BLaER1 (cell line): Measurements from ENCODE around the gene MTFR1L.
A peak's percentile ranks its signal among the peaks of the same experiment; 100 is the strongest.

Source experiments
- H3K27ac ChIP-seq: shearing (Covaris generic); formaldehyde crosslinking; 2 replicates; pipeline ENCODE4 v1.8.1; 2022
- H3K27me3 ChIP-seq: shearing (Covaris generic); formaldehyde crosslinking; 2 replicates; pipeline ENCODE4 v1.8.1; 2022
- H3K36me3 ChIP-seq: shearing (Covaris generic); formaldehyde crosslinking; 2 replicates; pipeline ENCODE4 v1.8.1; 2022
- H3K4me1 ChIP-seq: shearing (Covaris generic); formaldehyde crosslinking; 2 replicates; pipeline ENCODE4 v1.8.1; 2022
- H3K4me2 ChIP-seq: shearing (Covaris generic); formaldehyde crosslinking; 2 replicates; pipeline ENCODE4 v1.8.1; 2022
- H3K4me3 ChIP-seq: shearing (Covaris generic); formaldehyde crosslinking; 2 replicates; pipeline ENCODE4 v1.8.1; 2022
- H3K9ac ChIP-seq: shearing (Covaris generic); formaldehyde crosslinking; 2 replicates; pipeline ENCODE4 v1.8.1; 2022
- H3K9me3 ChIP-seq: shearing (Covaris generic); formaldehyde crosslinking; 2 replicates; pipeline ENCODE4 v1.8.1; 2022
- H4K20me1 ChIP-seq: shearing (Covaris generic); formaldehyde crosslinking; 2 replicates; pipeline ENCODE4 v1.8.1; 2022
- Cebpa-rat ChIP-seq: shearing (Covaris generic); IDR thresholded peaks from 2 replicates; pipeline ENCODE4 v1.8.1; 2022

MTFR1L gene

DNA sequence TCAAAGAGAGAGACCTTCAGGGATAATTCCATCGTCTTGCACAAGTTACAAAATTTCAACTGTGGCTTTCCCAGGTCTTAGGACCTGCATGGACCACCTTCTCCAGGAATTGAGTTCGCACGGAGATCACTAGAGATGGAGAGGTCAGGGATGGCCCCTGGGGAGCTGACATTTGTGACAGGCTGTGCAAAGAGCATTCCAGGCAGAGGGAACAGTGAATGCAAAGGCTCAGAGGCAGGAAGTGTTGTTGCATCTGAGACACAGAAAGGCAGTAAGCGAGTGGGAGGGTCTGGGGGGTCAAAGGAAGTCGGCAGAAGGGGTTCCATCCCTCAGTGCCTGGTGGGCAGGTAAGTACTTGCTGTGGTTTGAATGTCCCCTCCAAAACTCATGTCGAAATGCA, 29.3 kb upstream of the MTFR1L start:
- no peaks in the 10 kb centered on the region for H3K9me3 ChIP-seq
- no peak overlapping the region for H3K4me3 ChIP-seq
- H4K20me1 ChIP-seq = no peaks in the 10 kb centered on the region
- H3K27ac ChIP-seq = no peak overlapping the region
- H3K36me3 ChIP-seq = no peaks in the 10 kb centered on the region
- peaks cover 38% of the 10 kb centered on the region for H3K4me1 ChIP-seq
- no peaks in the 10 kb centered on the region for H3K27me3 ChIP-seq
- TF ChIP-seq Cebpa-rat = no peak
- H3K4me2 ChIP-seq = no peak overlapping the region
- no peak overlapping the region for H3K9ac ChIP-seq

DNA sequence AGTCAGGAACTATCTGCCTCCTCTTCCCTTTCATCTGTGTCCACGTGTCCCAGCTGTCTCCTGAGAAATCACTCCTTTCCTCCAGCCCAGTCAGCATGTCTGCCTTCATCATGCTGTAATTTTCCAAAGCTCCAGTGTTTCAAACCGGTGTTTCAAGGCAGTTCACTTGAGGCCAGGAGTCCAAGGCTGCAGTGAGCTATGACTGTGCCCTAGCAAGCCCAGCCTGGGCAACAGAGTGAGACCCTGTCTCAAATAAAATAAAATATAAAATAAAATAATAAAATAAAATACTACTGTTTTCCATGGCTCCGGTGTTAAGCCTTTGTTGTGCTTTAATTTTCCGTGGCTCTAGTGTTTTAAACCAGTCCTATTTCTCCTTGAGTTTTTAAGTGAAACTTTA, 27.6 kb upstream of the MTFR1L start:
- Histone ChIP-seq H3K27me3 (no peaks in the 10 kb centered on the region), H4K20me1 (no peaks in the 10 kb centered on the region), H3K36me3 (no peaks in the 10 kb centered on the region), H3K4me2 (no peak overlapping the region), H3K9me3 (no peaks in the 10 kb centered on the region), H3K4me3 (no peak overlapping the region), H3K27ac (no peak overlapping the region), H3K4me1 (peaks cover 40% of the 10 kb centered on the region), H3K9ac (no peak overlapping the region)
- no peak for TF ChIP-seq Cebpa-rat

DNA sequence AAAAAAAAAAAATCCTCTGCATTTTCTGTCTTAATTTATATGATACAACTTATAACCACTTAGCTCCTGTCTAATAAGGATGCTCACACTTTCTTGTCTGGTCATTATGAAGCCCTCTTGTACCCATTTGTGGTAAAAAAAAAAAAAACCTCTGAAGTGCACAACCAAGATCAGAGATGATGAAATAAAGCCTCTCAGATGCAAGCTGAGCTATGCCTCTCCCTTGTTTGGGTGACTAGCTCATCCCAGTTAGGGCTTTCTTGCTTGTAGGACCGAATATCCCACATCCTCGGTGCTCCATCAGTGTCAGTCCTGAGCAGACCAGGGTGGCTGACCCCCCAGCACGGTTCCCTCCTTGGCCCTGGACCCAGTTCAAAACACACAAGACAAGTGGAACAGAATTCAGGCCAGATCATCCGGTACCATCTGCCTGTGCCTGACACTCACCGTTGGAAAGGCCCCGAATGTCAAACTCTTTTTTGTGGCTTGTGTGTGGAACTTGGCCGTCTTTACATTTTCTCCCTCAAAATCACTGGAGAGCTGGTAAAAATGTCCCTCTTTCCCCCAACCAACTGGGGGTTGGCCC, 26.1 kb upstream of the MTFR1L start:
- no peak overlapping the region for H3K9ac ChIP-seq
- no peaks in the 10 kb centered on the region for H3K9me3 ChIP-seq
- TF ChIP-seq Cebpa-rat = no peak
- H3K27ac ChIP-seq = no peak overlapping the region
- no peaks in the 10 kb centered on the region for H3K27me3 ChIP-seq
- no peaks in the 10 kb centered on the region for H3K36me3 ChIP-seq
- no peak overlapping the region for H3K4me3 ChIP-seq
- H3K4me1 ChIP-seq = peaks cover 39% of the 10 kb centered on the region
- peak overlapping the region; percentile 17 for H3K4me2 ChIP-seq
- H4K20me1 ChIP-seq = no peaks in the 10 kb centered on the region

GRCh38 chr1:25794325-25794724, 25.4 kb upstream of the MTFR1L start:
- Histone ChIP-seq H3K9me3 (no peaks in the 10 kb centered on the region), H4K20me1 (no peaks in the 10 kb centered on the region), H3K4me3 (no peak overlapping the region), H3K4me2 (peak overlapping the region; percentile 17), H3K4me1 (peaks cover 45% of the 10 kb centered on the region), H3K27ac (no peak overlapping the region), H3K27me3 (no peaks in the 10 kb centered on the region), H3K36me3 (no peaks in the 10 kb centered on the region), H3K9ac (no peak overlapping the region)
- TF ChIP-seq Cebpa-rat = no peak

- Histone ChIP-seq H3K27ac (no peak overlapping the region), H3K4me2 (no peak overlapping the region), H3K36me3 (no peaks in the 10 kb centered on the region), H3K9me3 (no peaks in the 10 kb centered on the region), H3K9ac (no peak overlapping the region), H4K20me1 (no peaks in the 10 kb centered on the region), H3K4me1 (peaks cover 51% of the 10 kb centered on the region), H3K27me3 (no peaks in the 10 kb centered on the region), H3K4me3 (no peak overlapping the region)
- no peak for TF ChIP-seq Cebpa-rat
Measured at GRCh38 chr1:25795211-25795610, 24.5 kb upstream of the MTFR1L start.

DNA sequence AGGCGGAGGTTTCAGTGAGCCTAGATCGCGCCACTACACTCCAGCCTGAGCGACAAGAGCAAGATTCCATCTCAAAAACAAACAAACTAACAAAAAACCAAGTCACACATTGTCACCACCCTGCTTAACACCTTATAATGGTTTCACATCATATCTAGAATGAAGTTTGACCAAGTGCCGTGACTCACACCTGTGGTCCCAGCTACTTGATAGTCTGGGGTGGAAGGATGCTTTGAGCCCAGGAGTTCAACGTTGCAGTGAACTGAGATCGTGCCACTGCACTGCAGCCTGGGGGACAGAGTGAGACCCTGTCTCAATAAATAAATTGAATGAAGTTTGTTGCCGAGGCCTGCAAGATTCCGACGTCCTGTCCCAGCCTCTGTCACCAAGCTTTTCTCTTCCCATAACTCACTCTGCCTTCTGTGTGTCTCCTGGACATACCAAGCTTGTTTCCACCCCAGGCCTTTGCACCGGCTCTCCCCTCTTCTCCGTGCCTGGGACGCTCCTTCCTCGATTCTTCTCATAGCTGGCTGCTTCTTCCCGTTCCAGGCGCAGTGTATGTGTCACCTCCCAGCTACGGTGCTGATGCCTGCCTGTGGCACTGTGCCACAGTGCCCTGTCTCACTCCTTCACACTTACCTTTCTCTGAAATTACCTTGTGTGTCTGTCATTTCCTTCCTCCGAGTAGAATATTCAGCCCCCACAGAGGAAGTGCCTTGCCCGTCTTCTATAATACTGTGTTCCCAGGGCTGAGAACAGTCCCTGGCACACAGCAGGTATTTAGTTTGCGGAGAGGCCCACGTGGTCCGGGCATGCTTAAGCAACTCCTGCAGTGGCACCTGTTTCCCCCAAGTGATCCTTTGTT, 23.6 kb upstream of the MTFR1L start:
- H4K20me1 ChIP-seq = no peaks in the 10 kb centered on the region
- TF ChIP-seq Cebpa-rat = no peak
- no peak overlapping the region for H3K4me3 ChIP-seq
- H3K4me2 ChIP-seq = peak overlapping the region; percentile 56
- H3K27ac ChIP-seq = peak overlapping the region; percentile 8; the same call in 1 of the 2 replicates
- no peaks in the 10 kb centered on the region for H3K27me3 ChIP-seq
- H3K4me1 ChIP-seq = peaks cover 58% of the 10 kb centered on the region
- no peaks in the 10 kb centered on the region for H3K36me3 ChIP-seq
- 0 out of 2 replicates have a peak overlapping the region, but pooled peaks have one; percentile 0 for H3K9ac ChIP-seq
- H3K9me3 ChIP-seq = no peaks in the 10 kb centered on the region

DNA sequence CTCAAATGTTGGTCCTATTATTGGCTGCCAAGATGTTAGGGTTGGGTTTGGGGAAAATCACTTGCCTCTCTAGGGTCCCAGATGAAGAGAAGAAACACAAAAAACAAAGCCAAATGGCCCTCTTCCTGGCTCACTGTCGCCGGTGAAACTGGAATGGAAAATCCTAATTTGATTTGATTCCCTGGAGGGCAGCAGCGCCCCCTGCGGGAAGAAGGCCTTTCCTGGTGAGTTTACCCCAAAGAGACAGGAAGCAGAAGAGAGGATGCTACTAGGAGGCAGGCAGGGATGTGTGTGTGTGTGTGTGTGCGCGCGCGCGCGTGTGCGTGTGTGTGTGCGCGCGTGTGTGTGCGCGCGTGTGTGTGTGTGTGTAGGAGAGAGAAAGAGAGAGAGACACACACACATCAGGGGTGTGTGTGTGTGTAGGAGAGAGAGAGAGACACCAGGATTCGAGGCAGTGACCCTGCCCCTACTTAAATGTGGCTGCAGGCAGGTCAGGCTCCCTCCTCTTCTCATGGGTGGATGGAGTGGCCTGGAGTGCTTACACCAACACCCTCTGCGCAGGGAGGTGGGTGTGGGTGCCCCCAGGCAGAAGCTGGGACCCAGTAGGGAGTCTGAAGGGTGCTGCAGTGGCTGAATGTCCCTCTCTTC, 22.8 kb upstream of the MTFR1L start:
- peak overlapping the region; percentile 56 for H3K4me2 ChIP-seq
- H3K9ac ChIP-seq = 0 out of 2 replicates have a peak overlapping the region, but pooled peaks have one; percentile 0
- peak overlapping the region; percentile 42; the same call in 1 of the 2 replicates for H3K27ac ChIP-seq

DNA sequence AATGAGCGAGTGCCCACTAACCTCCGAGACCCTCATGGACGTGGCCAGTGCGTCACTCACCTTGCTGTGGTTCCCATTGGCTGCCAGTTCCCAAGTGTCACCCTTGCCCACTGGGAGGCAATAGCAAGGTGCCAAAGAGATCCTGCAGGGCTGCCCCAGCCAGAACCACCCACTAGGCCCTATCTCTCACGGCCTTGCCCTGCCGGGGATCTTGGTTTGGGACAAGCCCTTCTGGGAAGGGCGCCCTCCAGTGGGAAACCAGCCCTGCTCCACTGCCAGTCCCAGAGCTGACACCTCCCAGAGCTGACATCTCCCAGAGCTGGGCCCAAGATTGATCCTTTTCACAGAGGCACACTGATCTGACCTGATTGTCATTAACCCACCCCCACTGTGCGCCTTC, 21.8 kb upstream of the MTFR1L start:
- no peak overlapping the region for H3K9ac ChIP-seq
- TF ChIP-seq Cebpa-rat = no peak
- peaks cover 75% of the 10 kb centered on the region for H3K4me1 ChIP-seq
- no peaks in the 10 kb centered on the region for H3K36me3 ChIP-seq
- H3K4me2 ChIP-seq = no peak overlapping the region; the same call in 1 of the 2 replicates
- H3K4me3 ChIP-seq = no peak overlapping the region
- no peaks in the 10 kb centered on the region for H3K27me3 ChIP-seq
- peaks cover 5% of the 10 kb centered on the region; the same call in 1 of the 2 replicates for H4K20me1 ChIP-seq
- no peaks in the 10 kb centered on the region for H3K9me3 ChIP-seq
- H3K27ac ChIP-seq = no peak overlapping the region

More for the DNA sequence above, 22.8 kb upstream of the MTFR1L start:
- no peaks in the 10 kb centered on the region for H3K9me3 ChIP-seq
- peaks cover 65% of the 10 kb centered on the region for H3K4me1 ChIP-seq
- no peaks in the 10 kb centered on the region for H4K20me1 ChIP-seq
- H3K36me3 ChIP-seq = no peaks in the 10 kb centered on the region
- no peak overlapping the region for H3K4me3 ChIP-seq
- no peak for TF ChIP-seq Cebpa-rat
- no peaks in the 10 kb centered on the region for H3K27me3 ChIP-seq

- no peak for TF ChIP-seq Cebpa-rat
- no peaks in the 10 kb centered on the region for H3K27me3 ChIP-seq
- H4K20me1 ChIP-seq = peaks cover 8% of the 10 kb centered on the region; the same call in 1 of the 2 replicates
- H3K9me3 ChIP-seq = no peaks in the 10 kb centered on the region
- peak overlapping the region; percentile 77; the same call in 1 of the 2 replicates for H3K9ac ChIP-seq
- H3K4me3 ChIP-seq = no peak overlapping the region
- peak overlapping the region; percentile 84 for H3K4me2 ChIP-seq
- 0 out of 2 replicates have a peak overlapping the region, but pooled peaks have one; percentile 78 for H3K27ac ChIP-seq
- peaks cover 83% of the 10 kb centered on the region for H3K4me1 ChIP-seq
- no peaks in the 10 kb centered on the region for H3K36me3 ChIP-seq
Measured at GRCh38 chr1:25798666-25799351, 20.9 kb upstream of the MTFR1L start.
